CD4-positive, alpha-beta T cell (primary cell): ENCODE data around the gene LRRTM1. TPM values are rescaled to one million over a fixed set of nuclear protein-coding genes. Genes with fewer than 3 reads are reported as not detected.

Experiments
- ATAC-seq: fragments of 200-7000 bp; cut with Tn5 transposase; one replicate; pipeline ENCODE4 v1.10.0; 2022; ENCODE audit warnings: mild to moderate bottlenecking; ENCODE audit not compliant: poor library complexity
- CTCF ChIA-PET: fragments of 350-600 bp; sonication (Branson Sonifier 250); formaldehyde crosslinking; loops from one replicate; lab custom pipeline; 2021; ENCODE audit warnings: antibody characterized with exemption, inconsistent platforms; lab: Charles Lee
- POLR2A ChIA-PET: fragments of 350-600 bp; sonication (Branson Sonifier 250); formaldehyde crosslinking; loops from one replicate; lab custom pipeline; 2021; ENCODE audit warnings: antibody characterized with exemption, inconsistent platforms; lab: Charles Lee
- DNase-seq, 14 experiments: peaks; one replicate each; pipeline ENCODE4 v3.0.0-alpha.2; 2013 to 2020; ENCODE audit warnings: mixed read lengths in 2 of 14
- H3K27ac ChIP-seq, 2 donors: one replicate each; pipeline versions ENCODE4 v1.5.1 to v1.7.0; 2013; ENCODE audit warnings: low read length in 2 of 2, low read depth in 1 of 2, mild to moderate bottlenecking in 1 of 2
- H3K27me3 ChIP-seq, 2 experiments: 1 replicate in 1 of 2; 2 replicates in 1 of 2; pipeline versions ENCODE4 v1.6.1 to v1.7.0; 2013; ENCODE audit warnings: low read length in 2 of 2, control low read depth in 1 of 2, mild to moderate bottlenecking in 1 of 2, moderate library complexity in 1 of 2; ENCODE audit not compliant: insufficient read depth in 2 of 2, control insufficient read depth in 1 of 2
- H3K36me3 ChIP-seq: one replicate; pipeline ENCODE4 v1.6.1; 2013; ENCODE audit warnings: low read length, control low read depth; ENCODE audit not compliant: insufficient read depth
- H3K4me1 ChIP-seq: one replicate; pipeline ENCODE4 v1.6.1; 2013; ENCODE audit warnings: low read length, control low read depth; ENCODE audit not compliant: insufficient read depth
- H3K4me3 ChIP-seq: one replicate; pipeline ENCODE4 v1.5.1; 2013; ENCODE audit warnings: mild to moderate bottlenecking, low read length, moderate library complexity
- H3K9me3 ChIP-seq, 2 experiments: 1 replicate in 1 of 2; 2 replicates in 1 of 2; pipeline versions ENCODE4 v1.6.1 to v1.7.0; 2013; ENCODE audit warnings: low read length in 2 of 2, mild to moderate bottlenecking in 2 of 2, control low read depth in 1 of 2, moderate library complexity in 1 of 2; ENCODE audit not compliant: control insufficient read depth in 1 of 2, insufficient read depth in 1 of 2
- H3K27ac Mint-ChIP-seq: one replicate; pipeline ENCODE4 v1.8.0; 2020; ENCODE audit warnings: mixed read lengths
- H3K27me3 Mint-ChIP-seq: one replicate; pipeline ENCODE4 v1.8.0; 2021; ENCODE audit warnings: mixed read lengths
- H3K36me3 Mint-ChIP-seq: one replicate; pipeline ENCODE4 v1.8.0; 2021; ENCODE audit warnings: low read depth, mixed read lengths
- H3K4me1 Mint-ChIP-seq: one replicate; pipeline ENCODE4 v1.8.0; 2021; ENCODE audit warnings: low read depth, mixed read lengths
- H3K4me3 Mint-ChIP-seq: one replicate; pipeline ENCODE4 v1.8.0; 2020; ENCODE audit warnings: mild to moderate bottlenecking, mixed read lengths
- H3K9me3 Mint-ChIP-seq: one replicate; pipeline ENCODE4 v1.8.0; 2020; ENCODE audit warnings: mixed read lengths
- CTCF ChIP-seq: fragments of 200-600 bp; IDR thresholded peaks from one replicate; pipeline ENCODE4 v1.8.0; 2022; ENCODE audit warnings: antibody characterized with exemption, mild to moderate bottlenecking
- intact Hi-C, 2 experiments: fragments of 100-400 bp; cut with DNase I in 1 of 2; cut with micrococcal nuclease in 1 of 2; formaldehyde crosslinking; loops; one replicate each; pipeline versions ENCODE4 v1.15.1 to v1.9.0; 2023 to 2025; cut with DNase I, micrococcal nuclease
- polyA plus RNA-seq, 2 donors: library from polyadenylated mRNA; unstranded; fragments of 120-200 nt; gene quantifications; one replicate each; pipeline ENCODE4 v1.2.1, GENCODE V29; 2013
- total RNA-seq, 174 experiments: library from RNA in 2 of 174; stranded (reverse) in 2 of 174; gene quantifications; one replicate each; pipeline ENCODE4 v1.2.3 and lab custom pipeline; 2021 to 2026

The LRRTM1 gene
- not detected for total RNA-seq
- not detected for polyA plus RNA-seq (2013, experiment 1 of 2)
- polyA plus RNA-seq (2013, experiment 2 of 2), result not detected
- total RNA-seq (lab: John Stamatoyannopoulos, UW), result 0 to 0.17 (median 0) reads per million in 172 experiments

- Mint-ChIP-seq H3K4me3 (no peak within 1 kb of the TSS), H3K27me3 (peaks cover 55% of the 10 kb centered on the region)
- peaks cover 21 to 34% of the 10 kb centered on the region in 2 experiments for H3K27me3 ChIP-seq
Observed at GRCh38 chr2:80303909-80304837, at the start of gene LRRTM1. LRRTM1 (minus strand) TSS chr2:80304752; CDS start chr2:80303819, 933 bp downstream.

GRCh38 chr2:80351231-80351630 lies 46.7 kb upstream of the LRRTM1 start:
- Histone ChIP-seq H3K27ac (no peak overlapping the region), H3K4me1 (no peaks in the 10 kb centered on the region), H3K9me3 (no peaks in the 10 kb centered on the region), H3K36me3 (no peaks in the 10 kb centered on the region), H3K27me3 (no peaks in the 10 kb centered on the region), H3K4me3 (no peak overlapping the region)
- no peaks in the 10 kb centered on the region for H3K36me3 Mint-ChIP-seq
- ChIA-PET CTCF (no interaction called here), POLR2A (no interaction called here)
- H3K27me3 Mint-ChIP-seq, result no peaks in the 10 kb centered on the region
- H3K4me3 Mint-ChIP-seq, result no peak overlapping the region
- no peaks in the 10 kb centered on the region for H3K4me1 Mint-ChIP-seq
- no peak for TF ChIP-seq CTCF
- ATAC-seq (no peak), DNase-seq (no peak)
- no peak overlapping the region for H3K27ac Mint-ChIP-seq
- peaks cover 9% of the 10 kb centered on the region for H3K9me3 Mint-ChIP-seq
- intact Hi-C loops, result no loop called here

More at GRCh38 chr2:80303909-80304837, at the start of gene LRRTM1:
- intact Hi-C loops, result no loop called here
- TF ChIP-seq CTCF, result no peak
- DNase-seq (no peak), ATAC-seq (no peak)
- CTCF ChIA-PET, result no interaction called here
- Histone ChIP-seq H3K4me1 (no peaks in the 10 kb centered on the region), H3K9me3 (peaks cover 0 to 29% of the 10 kb centered on the region in 2 experiments), H3K4me3 (no peak within 1 kb of the TSS), H3K27ac (no peak within 1 kb of the TSS), H3K36me3 (no peaks in the 10 kb centered on the region)
- Mint-ChIP-seq H3K4me1 (no peaks in the 10 kb centered on the region), H3K9me3 (peaks cover 2% of the 10 kb centered on the region), H3K27ac (no peak within 1 kb of the TSS), H3K36me3 (no peaks in the 10 kb centered on the region)
- POLR2A ChIA-PET, result no interaction called here

GRCh38 chr2:80348953-80349352 lies 44.4 kb upstream of the LRRTM1 start:
- Histone ChIP-seq H3K27me3 (no peaks in the 10 kb centered on the region), H3K27ac (no peak overlapping the region), H3K9me3 (peaks cover 0 to 4% of the 10 kb centered on the region in 2 experiments), H3K4me3 (no peak overlapping the region), H3K4me1 (no peaks in the 10 kb centered on the region), H3K36me3 (no peaks in the 10 kb centered on the region)
- no peak overlapping the region for H3K4me3 Mint-ChIP-seq
- H3K9me3 Mint-ChIP-seq, result peaks cover 10% of the 10 kb centered on the region
- no peak overlapping the region for H3K27ac Mint-ChIP-seq
- ChIA-PET POLR2A (no interaction called here), CTCF (no interaction called here)
- H3K27me3 Mint-ChIP-seq, result no peaks in the 10 kb centered on the region
- no peak for TF ChIP-seq CTCF
- DNase-seq (no peak), ATAC-seq (no peak)
- no peaks in the 10 kb centered on the region for H3K36me3 Mint-ChIP-seq
- intact Hi-C loops, result no loop called here
- no peaks in the 10 kb centered on the region for H3K4me1 Mint-ChIP-seq
